HL-60 (cell line): Measurements from ENCODE around the gene MRM1.

ENCODE experiments used
- TF ChIP-seq, protein P1 (sequence below): IDR thresholded peaks from one replicate; pipeline ENCODE4 v1.5.1; 2011; ENCODE audit warnings: low read length, control low read depth, inconsistent platforms; ENCODE audit not compliant: insufficient read depth
- TF ChIP-seq, protein P2 (sequence below): IDR thresholded peaks from 2 replicates; pipeline ENCODE4 v1.6.1; 2012; ENCODE audit warnings: low read depth; ENCODE audit not compliant: insufficient replicate concordance

DNA sequence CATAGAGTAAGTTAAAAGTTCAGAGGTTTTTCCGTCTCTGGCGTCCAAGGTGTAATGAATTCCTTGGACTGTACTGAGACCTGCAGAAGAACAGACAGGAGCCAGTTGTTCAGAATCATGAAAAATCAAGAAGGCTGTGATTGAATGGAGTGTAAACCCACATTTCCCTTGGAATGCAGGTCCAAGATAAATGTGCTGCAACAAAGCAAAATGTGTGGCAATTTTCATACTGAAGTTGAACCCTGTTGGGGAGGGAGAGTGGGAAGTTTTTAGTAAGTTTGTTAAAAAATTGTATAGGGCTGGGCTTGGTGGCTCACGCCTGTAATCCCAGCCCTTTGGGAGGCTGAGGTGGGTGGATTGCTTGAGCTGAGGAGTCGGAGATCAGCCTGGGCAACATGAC is 35.3 kb upstream of the MRM1 start:
- TF ChIP-seq, protein P1, sequence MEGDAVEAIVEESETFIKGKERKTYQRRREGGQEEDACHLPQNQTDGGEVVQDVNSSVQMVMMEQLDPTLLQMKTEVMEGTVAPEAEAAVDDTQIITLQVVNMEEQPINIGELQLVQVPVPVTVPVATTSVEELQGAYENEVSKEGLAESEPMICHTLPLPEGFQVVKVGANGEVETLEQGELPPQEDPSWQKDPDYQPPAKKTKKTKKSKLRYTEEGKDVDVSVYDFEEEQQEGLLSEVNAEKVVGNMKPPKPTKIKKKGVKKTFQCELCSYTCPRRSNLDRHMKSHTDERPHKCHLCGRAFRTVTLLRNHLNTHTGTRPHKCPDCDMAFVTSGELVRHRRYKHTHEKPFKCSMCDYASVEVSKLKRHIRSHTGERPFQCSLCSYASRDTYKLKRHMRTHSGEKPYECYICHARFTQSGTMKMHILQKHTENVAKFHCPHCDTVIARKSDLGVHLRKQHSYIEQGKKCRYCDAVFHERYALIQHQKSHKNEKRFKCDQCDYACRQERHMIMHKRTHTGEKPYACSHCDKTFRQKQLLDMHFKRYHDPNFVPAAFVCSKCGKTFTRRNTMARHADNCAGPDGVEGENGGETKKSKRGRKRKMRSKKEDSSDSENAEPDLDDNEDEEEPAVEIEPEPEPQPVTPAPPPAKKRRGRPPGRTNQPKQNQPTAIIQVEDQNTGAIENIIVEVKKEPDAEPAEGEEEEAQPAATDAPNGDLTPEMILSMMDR = no peak
- TF ChIP-seq, protein P2, sequence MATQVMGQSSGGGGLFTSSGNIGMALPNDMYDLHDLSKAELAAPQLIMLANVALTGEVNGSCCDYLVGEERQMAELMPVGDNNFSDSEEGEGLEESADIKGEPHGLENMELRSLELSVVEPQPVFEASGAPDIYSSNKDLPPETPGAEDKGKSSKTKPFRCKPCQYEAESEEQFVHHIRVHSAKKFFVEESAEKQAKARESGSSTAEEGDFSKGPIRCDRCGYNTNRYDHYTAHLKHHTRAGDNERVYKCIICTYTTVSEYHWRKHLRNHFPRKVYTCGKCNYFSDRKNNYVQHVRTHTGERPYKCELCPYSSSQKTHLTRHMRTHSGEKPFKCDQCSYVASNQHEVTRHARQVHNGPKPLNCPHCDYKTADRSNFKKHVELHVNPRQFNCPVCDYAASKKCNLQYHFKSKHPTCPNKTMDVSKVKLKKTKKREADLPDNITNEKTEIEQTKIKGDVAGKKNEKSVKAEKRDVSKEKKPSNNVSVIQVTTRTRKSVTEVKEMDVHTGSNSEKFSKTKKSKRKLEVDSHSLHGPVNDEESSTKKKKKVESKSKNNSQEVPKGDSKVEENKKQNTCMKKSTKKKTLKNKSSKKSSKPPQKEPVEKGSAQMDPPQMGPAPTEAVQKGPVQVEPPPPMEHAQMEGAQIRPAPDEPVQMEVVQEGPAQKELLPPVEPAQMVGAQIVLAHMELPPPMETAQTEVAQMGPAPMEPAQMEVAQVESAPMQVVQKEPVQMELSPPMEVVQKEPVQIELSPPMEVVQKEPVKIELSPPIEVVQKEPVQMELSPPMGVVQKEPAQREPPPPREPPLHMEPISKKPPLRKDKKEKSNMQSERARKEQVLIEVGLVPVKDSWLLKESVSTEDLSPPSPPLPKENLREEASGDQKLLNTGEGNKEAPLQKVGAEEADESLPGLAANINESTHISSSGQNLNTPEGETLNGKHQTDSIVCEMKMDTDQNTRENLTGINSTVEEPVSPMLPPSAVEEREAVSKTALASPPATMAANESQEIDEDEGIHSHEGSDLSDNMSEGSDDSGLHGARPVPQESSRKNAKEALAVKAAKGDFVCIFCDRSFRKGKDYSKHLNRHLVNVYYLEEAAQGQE = no peak
